DND-41 (cell line): ENCODE data around the gene EZH1.
"Not testable (repeated sequence)": the region's sequence is repeated elsewhere in the genome, so short reads cannot be mapped to it uniquely, and the experiment has no call there.

Experiments
- EZH2 ChIP-seq: IDR thresholded peaks from 3 replicates; pipeline ENCODE4 v1.6.1; 2012; ENCODE audit warnings: borderline replicate concordance, low read depth, mild to moderate bottlenecking, moderate library complexity, low read length, inconsistent platforms; ENCODE audit not compliant: severe bottlenecking
- TF ChIP-seq, protein P1 (sequence below): IDR thresholded peaks from 2 replicates; pipeline ENCODE4 v1.5.1; 2012; ENCODE audit warnings: borderline replicate concordance, low read length, moderate library complexity, mild to moderate bottlenecking; ENCODE audit not compliant: poor library complexity, severe bottlenecking; ENCODE audit errors: extremely low read depth

DNA sequence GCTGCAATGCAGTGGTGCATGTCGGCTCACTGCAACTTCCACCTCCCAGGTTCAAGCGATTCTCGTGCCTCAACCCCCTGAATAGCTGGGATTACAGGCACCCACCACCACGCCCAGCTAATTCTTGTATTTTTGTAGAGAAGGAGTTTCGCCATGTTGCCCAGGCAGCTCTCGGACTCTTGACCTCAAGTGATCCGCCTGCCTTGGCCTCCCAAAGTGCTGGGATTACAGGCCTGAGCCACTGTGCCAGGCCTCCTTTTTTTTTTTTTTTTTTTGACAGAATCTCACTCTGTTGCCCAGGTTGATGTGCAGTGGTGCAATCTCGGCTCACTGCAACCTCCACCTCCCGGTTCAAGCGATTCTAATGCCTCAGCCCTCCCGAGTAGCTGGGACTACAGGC lies 1.9 kb downstream of the EZH1 start:
- TF ChIP-seq, protein P1, sequence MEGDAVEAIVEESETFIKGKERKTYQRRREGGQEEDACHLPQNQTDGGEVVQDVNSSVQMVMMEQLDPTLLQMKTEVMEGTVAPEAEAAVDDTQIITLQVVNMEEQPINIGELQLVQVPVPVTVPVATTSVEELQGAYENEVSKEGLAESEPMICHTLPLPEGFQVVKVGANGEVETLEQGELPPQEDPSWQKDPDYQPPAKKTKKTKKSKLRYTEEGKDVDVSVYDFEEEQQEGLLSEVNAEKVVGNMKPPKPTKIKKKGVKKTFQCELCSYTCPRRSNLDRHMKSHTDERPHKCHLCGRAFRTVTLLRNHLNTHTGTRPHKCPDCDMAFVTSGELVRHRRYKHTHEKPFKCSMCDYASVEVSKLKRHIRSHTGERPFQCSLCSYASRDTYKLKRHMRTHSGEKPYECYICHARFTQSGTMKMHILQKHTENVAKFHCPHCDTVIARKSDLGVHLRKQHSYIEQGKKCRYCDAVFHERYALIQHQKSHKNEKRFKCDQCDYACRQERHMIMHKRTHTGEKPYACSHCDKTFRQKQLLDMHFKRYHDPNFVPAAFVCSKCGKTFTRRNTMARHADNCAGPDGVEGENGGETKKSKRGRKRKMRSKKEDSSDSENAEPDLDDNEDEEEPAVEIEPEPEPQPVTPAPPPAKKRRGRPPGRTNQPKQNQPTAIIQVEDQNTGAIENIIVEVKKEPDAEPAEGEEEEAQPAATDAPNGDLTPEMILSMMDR: not testable (repeated sequence)
- not testable (repeated sequence) for TF ChIP-seq EZH2
